Lung (tissue), 12 donors: Measurements from ENCODE around the gene ADARB1. TPM values are rescaled to one million over a fixed set of nuclear protein-coding genes. Genes with fewer than 3 reads are reported as not detected.

ENCODE experiments used
- ATAC-seq: fragments of 200-7000 bp; cut with Tn5 transposase; one replicate; pipeline ENCODE4 v1.9.1; 2020; ENCODE audit warnings: moderate number of reproducible peaks; ENCODE audit not compliant: insufficient read depth, low FRiP score
- DNase-seq, 3 donors: peaks; one replicate each; pipeline ENCODE4 v3.0.0-alpha.2; 2013 to 2017
- H3K27ac ChIP-seq, 2 donors: one replicate each; pipeline ENCODE4 v1.5.1; 2013; ENCODE audit warnings: mild to moderate bottlenecking in 2 of 2, moderate library complexity in 2 of 2, control low read depth in 1 of 2, inconsistent platforms in 1 of 2, low read depth in 1 of 2, low read length in 1 of 2
- H3K27me3 ChIP-seq, 3 donors: one replicate each; pipeline ENCODE4 v1.5.1; 2013; ENCODE audit warnings: low read length in 2 of 3; ENCODE audit not compliant: control insufficient read depth in 3 of 3, insufficient read depth in 3 of 3
- H3K36me3 ChIP-seq, 4 donors: one replicate each; pipeline ENCODE4 v1.5.1; 2013; ENCODE audit warnings: low read length in 4 of 4, mild to moderate bottlenecking in 1 of 4, moderate library complexity in 1 of 4; ENCODE audit not compliant: control insufficient read depth in 4 of 4, insufficient read depth in 4 of 4
- H3K4me1 ChIP-seq, 5 donors: one replicate each; pipeline ENCODE4 v1.5.1; 2013; ENCODE audit warnings: low read length in 5 of 5, mild to moderate bottlenecking in 2 of 5, moderate library complexity in 1 of 5; ENCODE audit not compliant: control insufficient read depth in 5 of 5, insufficient read depth in 5 of 5
- H3K4me3 ChIP-seq: one replicate; pipeline ENCODE4 v1.5.1; 2013; ENCODE audit warnings: mild to moderate bottlenecking, control low read depth, moderate library complexity
- H3K9ac ChIP-seq, 2 donors: one replicate each; pipeline ENCODE4 v1.5.1; 2013; ENCODE audit warnings: low read length in 2 of 2, control low read depth in 1 of 2; ENCODE audit not compliant: insufficient read depth in 1 of 2
- H3K9me3 ChIP-seq, 4 donors: one replicate each; pipeline ENCODE4 v1.5.1; 2013; ENCODE audit warnings: low read length in 3 of 4, mild to moderate bottlenecking in 1 of 4, moderate library complexity in 1 of 4; ENCODE audit not compliant: control insufficient read depth in 4 of 4, insufficient read depth in 3 of 4
- WGBS, 2 donors: extraction: QIAGEN DNeasy Blood & Tissue Kit; methylation state at CpG; one replicate each; pipeline ENCODE4 v1.1.7; 2013; 5-methylcytosine and 5-hydroxymethylcytosine counted together
- polyA plus RNA-seq, 2 donors: library from polyadenylated mRNA; stranded (reverse); fragments of 200-250 nt; gene quantifications; one replicate each; pipeline ENCODE4 v1.2.1, GENCODE V29; 2013
- total RNA-seq, 2 donors: library from RNA; depleted of rRNA in 1 of 2; stranded (reverse); fragments of >200 nt in 1 of 2; gene quantifications; one replicate each; pipeline ENCODE4 v1.2.1, GENCODE V29; 2014 to 2021
- TF ChIP-seq, protein P1 (sequence below): IDR thresholded peaks from 2 replicates; pipeline ENCODE4 v1.5.1; 2012; ENCODE audit warnings: mild to moderate bottlenecking; ENCODE audit errors: control extremely low read depth, extremely low read depth
- donor health status: control.
- donor health status: control.
- donor health status: Bipolar disorder and iron deficiency.
- donor health status: healthy.
- donor health status: DM: yes; HTN: yes; CAD: no.

Gene ADARB1
- total and polyA plus RNA-seq, 4 donors: 13.4 to 47.7 (median 32.6) TPM

DNA sequence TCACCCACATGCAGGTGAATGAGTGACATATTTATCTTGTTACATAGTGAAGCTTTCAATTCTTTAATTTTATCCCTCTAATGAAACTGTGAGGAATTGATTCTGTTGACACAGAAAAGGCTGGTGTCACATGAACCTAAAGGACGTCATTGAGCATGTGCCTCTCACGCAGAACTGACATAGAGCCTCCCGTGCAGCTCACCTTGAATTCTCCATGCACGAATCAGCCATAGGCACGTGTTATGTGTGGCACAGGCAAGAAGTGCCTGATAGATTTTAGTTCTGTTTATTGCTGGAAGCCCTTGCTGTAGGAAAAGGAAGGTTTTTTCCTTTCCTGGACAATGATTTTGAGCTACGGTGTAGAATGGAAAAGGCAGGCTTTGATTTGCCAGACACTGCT lies 11.3 kb downstream of the ADARB1 start:
- no peak for DNase-seq
- ATAC-seq: no peak
- H3K9ac ChIP-seq: no peak overlapping the region
- 78 to 81% methylated on average over 6 of the region's 6 CpGs for WGBS, 2 donors
- H3K27me3 ChIP-seq: no peaks in the 10 kb centered on the region
- H3K4me3 ChIP-seq: no peak overlapping the region
- H3K9me3 ChIP-seq: no peaks in the 10 kb centered on the region
- H3K4me1 ChIP-seq: peaks cover 0 to 33% (median 16%) of the 10 kb centered on the region in 5 donors
- H3K36me3 ChIP-seq: peaks cover 0 to 9% (median 3%) of the 10 kb centered on the region in 4 donors
- H3K27ac ChIP-seq: no peak overlapping the region
- TF ChIP-seq, protein P1, sequence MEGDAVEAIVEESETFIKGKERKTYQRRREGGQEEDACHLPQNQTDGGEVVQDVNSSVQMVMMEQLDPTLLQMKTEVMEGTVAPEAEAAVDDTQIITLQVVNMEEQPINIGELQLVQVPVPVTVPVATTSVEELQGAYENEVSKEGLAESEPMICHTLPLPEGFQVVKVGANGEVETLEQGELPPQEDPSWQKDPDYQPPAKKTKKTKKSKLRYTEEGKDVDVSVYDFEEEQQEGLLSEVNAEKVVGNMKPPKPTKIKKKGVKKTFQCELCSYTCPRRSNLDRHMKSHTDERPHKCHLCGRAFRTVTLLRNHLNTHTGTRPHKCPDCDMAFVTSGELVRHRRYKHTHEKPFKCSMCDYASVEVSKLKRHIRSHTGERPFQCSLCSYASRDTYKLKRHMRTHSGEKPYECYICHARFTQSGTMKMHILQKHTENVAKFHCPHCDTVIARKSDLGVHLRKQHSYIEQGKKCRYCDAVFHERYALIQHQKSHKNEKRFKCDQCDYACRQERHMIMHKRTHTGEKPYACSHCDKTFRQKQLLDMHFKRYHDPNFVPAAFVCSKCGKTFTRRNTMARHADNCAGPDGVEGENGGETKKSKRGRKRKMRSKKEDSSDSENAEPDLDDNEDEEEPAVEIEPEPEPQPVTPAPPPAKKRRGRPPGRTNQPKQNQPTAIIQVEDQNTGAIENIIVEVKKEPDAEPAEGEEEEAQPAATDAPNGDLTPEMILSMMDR: no peak

DNA sequence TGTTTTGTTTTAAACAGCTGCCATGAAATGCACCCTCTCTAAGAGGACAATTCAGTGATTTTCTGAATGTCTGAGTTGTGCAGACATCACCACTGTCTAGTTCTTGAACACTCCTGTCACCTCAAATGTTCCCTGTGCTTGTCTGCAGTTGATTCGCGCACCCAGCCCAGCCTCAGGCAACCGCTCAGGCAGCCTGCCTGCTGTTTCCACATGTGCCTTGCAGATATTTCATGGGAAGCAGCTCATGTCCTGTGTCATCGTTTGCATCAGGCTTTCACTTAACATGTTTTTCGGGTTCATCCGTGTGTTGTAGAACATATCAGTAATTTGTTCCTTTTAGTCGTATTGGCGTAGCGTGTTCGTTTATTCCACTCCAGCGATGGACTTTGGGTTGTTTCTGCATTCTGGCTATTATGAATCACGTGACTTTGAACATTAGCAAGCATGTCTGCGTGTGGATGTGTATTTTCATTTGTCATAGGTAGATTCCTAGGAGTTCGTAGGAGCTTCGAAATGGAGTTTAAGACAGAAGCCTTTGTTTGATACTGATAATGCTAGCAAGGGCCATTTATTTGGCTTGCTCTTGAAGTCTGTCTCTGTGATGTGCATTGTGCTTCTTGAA lies 12.1 kb downstream of the ADARB1 start:
- TF ChIP-seq, protein P1: no peak
- peaks cover 0 to 6% (median 3%) of the 10 kb centered on the region in 4 donors for H3K36me3 ChIP-seq
- H3K27me3 ChIP-seq: no peaks in the 10 kb centered on the region
- H3K4me3 ChIP-seq: no peak overlapping the region
- DNase-seq (no peak), ATAC-seq (no peak)
- no peaks in the 10 kb centered on the region for H3K9me3 ChIP-seq
- H3K9ac ChIP-seq: no peak overlapping the region
- H3K4me1 ChIP-seq: peaks cover under 1 to 41% (median 22%) of the 10 kb centered on the region in 5 donors
- 77 to 86% methylated on average over 15 of the region's 15 CpGs for WGBS, 2 donors
- no peak overlapping the region for H3K27ac ChIP-seq

GRCh38 chr21:45087022-45087823 lies 12.8 kb downstream of the ADARB1 start:
- Histone ChIP-seq H3K27ac (no peak overlapping the region), H3K4me1 (peaks cover 3 to 47% (median 23%) of the 10 kb centered on the region in 5 donors), H3K9me3 (no peaks in the 10 kb centered on the region), H3K9ac (no peak overlapping the region), H3K27me3 (no peaks in the 10 kb centered on the region), H3K36me3 (no peaks in the 10 kb centered on the region), H3K4me3 (no peak overlapping the region)
- DNase-seq (peak in 2 of 3 donors; percentile 43 to 58), ATAC-seq (no peak)
- TF ChIP-seq, protein P1: no peak
- WGBS, 2 donors: 63% methylated on average over 10 of the region's 10 CpGs
